Dedifferentiated amniotic fluid mesenchymal stem cell (primary cell): ENCODE measurements around the gene IL15.
"Not testable (repeated sequence)": the region's sequence is repeated elsewhere in the genome, so short reads cannot be mapped to it uniquely, and the experiment has no call there.

Experiments
- DNase-seq: peaks from one replicate; pipeline ENCODE4 v3.0.0-alpha.2; 2016; ENCODE audit errors: extremely low spot score

The IL15 gene

DNA sequence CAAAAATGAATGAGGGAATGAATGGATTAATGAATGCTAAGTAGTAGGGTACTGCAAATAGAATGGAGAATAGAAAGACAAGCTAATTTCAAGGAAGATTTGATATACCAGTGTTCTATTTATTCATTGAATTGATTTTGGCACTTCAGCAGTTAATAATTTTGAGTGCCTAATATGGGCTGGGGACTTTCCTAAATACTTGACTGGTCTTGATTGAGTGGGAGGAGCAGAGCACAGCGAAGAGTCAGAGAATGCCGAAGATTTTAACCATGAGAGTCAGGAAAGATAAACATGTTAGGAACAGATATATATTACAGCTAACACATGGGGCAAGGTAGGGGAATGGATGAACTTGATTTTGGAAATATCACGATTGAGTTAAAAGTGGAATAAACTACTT lies 10.6 kb downstream of the IL15 start:
- no peak for DNase-seq

DNA sequence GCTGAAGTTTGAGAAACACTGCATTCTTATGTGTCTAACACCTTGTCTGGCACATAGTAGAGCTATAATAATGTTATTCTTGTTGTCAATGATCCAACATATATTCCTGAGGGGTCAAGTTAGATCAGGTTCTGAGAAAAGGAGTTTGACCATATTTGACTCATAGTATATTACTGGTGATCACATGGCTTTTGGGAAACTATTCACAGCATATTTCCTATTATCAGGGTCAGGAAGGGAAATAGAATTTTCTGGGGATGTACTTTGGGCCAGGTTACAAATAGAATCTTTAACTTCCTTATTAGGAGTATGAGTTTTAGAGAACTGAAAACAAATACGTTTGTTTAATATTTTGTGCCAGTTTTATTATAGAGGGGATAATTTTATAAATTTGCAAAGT lies 11.6 kb downstream of the IL15 start:
- no peak for DNase-seq

DNA sequence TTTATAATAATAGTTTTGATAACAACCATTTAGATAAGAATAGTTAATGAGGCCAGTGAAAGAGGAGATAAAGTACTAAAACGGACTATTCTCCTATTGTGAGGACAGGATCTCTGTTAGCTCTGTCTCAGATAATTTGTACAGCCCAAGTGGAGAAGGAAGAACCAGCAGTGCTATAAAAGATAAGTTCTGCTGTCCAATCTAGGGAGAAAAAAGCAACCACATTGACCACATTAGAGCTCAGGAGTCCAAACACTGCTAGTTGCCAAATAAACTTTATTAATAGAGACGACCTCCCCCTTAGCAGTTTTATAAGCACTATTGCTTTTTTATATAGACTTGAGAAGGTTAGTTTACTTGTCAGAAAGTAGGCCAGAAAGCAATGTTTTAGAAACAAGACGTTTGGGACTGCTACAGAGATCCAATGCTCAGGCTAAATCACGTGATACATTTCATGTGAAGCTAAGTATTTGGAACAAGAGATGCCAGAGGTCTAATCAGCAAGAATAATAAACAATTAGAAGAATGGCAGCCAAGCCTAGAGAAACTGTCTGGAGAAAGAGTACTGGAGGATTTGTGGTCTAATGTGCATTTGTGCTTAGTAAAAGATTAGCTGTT lies 15.9 kb downstream of the IL15 start:
- DNase-seq = peak; percentile 84

DNA sequence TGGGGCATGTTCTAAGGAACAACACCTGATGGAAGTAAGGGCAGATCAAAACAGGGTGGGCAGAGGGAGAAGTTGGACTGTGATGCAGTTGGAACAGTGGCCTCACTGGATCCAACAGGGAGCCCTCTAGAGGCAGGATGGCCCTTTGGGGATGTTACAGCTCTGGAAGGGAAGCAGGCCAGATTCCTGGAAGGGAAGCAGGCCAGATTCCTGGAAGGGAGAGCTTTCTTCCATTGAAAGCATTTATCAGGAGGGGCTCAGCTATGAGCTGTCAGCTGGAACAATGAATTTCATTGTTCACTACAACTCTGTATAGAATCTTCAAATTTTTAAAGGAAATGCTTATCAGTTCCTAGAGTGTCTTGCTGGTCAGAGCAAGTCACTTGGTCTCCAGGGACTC lies 17.7 kb downstream of the IL15 start:
- DNase-seq = no peak

DNA sequence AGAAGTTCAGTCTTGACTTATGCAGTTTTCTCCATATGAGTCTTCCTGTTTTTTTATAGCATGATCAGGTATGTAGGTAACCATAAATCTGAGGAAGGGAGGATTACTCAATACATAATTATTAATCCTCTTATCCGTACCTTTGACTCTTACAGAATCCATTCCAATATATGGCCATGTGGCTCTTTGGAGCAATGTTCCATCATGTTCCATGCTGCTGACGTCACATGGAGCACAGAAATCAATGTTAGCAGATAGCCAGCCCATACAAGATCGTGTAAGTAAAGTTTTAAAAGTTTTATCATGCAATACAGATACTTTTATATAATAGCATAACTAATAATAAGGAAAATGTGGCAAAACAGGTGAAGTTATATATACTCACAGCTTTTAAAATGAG lies 19.6 kb downstream of the IL15 start:
- no peak for DNase-seq

DNA sequence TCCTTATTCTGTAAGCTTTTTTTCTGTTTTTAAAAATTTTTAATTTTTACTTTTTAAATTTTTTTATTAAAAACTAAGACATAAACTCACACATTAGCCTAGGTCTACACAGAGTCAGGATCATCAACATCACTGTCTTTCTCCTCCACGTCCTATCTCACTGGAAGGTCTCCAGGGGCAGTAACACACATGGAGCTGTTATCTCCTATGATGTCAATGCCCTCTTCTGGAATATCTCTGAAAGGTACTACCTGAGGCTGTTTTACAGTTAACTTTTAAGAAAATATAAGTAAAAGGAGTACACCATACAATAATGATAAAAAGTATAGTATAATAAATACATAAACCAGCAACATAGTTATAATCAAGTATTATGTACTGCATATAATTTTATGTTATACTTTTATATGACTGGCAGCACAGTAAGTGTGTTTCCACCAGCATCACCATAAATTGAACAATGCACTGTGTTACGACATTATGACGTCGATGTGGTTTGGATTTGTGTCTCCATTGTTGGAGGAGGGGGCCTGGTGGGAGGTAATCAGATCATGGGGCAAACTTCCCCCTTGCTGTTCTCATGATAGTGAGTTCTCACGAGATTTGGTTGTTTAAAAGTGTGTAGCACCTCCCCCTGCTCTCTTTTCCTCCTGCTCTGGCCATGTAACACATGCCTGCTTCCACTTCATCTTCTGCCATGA lies 21.3 kb downstream of the IL15 start:
- DNase-seq = no peak

DNA sequence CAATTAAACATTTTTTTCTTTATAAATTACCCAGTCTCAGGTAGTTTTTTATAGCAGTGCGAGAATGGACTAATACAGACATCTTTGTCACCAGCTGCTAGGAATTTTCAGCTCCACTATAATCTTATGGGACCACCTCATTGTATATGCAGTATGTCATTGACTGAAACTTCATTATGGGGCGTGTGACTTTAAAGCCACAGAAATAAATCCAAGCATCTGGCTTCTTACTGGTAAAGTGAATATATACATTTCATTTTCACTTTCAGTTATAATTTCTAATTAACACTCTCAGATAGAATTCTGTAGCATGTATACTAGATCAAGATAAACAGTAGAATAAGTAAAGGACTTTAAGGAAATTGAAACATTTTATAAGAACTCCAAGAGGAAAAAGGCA lies 21.9 kb downstream of the IL15 start:
- no peak for DNase-seq

DNA sequence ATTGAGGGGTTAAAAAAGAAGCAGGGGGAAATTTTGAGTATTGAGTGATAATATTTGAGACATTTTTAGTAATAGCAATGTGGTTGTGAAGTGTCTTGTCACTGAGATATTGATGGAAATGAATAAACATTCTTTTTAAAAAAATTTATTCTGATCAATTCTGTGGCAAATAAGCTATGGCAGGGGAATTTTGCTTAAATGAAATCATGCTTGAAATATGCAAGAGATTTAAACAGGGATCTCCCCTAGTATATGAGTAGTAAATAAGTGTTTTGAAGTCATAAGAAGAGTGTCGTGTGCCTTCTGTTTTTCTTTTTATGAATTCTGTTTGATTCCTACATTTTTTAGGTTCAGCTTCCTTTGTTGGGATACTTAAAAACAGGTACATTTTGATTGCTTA lies 23.2 kb downstream of the IL15 start:
- DNase-seq = no peak

DNA sequence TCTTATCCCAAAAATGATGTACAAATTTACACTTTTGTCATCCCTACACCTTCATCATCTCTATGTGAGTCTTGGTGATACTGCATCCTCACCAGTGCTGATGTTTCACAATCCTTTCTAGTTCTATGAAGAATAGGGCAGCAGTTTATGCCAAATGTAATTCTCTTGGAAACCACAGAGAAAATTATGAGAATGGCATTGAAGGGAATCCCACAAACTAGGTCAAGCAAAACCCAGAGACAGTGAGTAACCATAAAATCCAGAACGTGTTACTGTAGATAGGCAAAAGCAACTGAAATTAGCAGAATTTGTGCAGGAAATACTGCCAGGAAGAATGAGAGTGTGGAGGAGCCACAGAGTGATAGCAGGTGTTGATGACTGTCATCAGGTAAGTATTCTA lies 24.5 kb downstream of the IL15 start:
- no peak for DNase-seq

DNA sequence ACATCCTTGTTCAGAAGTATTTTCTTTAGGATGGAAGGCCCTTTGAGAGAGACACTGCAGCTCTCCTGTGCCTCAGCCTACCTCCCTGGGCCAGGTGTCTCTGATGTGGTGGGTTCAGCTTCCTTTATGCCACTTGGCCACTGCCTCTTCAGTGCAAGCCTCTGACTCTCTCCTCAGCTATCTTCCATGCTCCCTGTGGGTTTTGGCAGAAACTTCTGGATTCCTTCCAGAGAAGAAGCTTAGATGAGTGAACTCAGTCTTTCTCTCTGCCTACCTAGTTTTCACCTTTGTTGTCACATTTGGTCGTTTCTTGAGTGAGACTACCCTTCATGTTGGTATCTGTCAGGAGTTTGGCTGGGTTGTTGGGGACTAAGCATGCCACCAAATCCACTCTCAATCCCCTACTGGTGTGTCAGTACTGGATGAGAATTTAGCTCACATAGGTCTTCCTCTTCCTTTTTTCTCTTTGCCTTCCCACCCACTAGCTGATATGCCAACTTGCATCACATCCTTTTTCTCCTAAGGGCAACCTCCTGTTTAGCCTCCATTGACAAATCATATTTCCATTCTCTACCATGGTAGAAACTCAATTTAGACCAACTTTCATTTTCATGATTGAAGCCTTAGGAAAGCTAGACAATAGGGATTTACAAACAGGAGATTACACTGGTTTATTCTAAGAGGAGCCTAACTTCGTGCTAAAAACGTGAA lies 32.0 kb downstream of the IL15 start:
- DNase-seq = no peak

DNA sequence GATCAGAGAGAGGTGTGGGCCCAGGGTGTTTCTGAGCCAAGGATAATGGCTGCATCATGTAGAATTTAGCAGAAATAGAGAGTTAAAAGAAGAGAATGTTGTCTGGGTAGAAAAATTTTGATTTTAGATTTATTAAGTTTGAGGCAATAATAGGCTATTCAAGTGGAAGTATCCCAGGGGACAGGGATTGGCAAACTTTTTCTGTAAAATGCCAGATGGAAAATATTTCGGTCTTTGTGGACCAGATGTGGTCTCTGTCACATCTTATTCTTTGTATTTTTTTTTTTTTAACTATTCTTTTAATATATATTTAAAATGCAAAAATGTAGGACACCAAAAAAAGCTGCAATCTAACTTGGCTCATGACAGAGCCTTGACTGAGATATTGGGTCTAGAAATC lies 33.1 kb downstream of the IL15 start:
- no peak for DNase-seq

DNA sequence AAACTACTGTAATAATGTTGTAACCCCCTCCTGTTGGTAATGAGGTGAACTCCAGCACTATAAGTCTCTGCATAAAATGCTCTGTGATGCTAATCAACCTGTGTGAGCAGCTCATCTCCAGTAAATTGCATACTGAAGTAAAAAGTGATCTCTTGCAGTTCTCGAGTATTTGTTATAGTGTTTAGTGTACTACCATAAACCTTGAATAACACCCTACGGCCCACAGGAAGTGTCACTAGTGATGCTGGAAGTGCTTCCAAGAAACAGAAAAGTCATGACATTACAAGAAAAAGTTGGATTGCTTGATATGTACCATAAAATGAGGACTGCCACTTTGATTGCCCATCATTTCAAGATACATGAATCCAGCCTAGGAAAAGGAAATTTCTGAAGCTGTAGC lies 39.0 kb downstream of the IL15 start:
- DNase-seq = no peak

DNA sequence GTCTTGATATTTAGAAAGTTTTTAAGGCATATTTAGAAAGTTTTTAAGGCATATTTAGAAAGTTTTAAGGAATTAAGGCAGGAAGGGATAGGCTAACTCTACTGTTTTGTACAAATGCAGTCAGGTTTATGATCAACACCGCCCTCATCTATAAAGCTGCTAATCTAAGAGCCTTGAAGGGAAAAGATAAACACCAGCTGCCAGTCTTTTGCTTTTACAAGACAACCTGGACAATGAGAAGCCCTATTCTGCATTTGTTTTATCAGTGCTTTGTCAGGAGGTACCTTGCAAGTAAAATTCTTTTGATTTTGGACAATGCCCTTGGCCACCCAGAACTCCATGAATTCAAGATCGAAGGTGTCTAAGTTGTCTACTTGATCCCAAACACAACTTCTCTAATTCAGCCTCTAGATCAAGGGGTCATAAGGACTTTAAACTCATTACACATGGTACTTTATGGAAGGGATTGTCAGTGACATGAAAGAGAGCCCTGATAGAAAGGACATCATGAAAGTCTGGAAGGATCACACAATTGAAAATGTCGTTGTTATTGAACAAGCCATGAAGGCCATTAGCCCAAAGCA lies 39.8 kb downstream of the IL15 start:
- DNase-seq = no peak

DNA sequence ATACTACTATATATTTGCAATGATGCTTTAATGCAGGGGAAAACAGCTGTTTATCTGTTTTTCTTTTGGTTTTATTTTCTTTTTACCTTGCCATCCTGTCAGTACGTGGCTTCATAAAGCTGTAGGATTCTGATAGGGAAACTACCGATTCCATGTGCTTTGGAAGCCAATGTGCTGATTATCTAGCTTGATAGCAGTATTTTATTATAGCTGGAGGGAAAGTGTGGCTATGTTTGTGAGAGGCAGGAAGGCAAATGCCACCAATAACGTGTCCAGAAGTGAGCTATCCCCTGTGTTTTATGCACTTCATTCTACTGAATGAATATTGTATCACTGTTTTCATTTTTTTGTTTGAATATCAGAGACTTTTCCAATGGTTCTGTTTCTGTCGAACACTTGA lies 43.7 kb downstream of the IL15 start:
- no peak for DNase-seq

DNA sequence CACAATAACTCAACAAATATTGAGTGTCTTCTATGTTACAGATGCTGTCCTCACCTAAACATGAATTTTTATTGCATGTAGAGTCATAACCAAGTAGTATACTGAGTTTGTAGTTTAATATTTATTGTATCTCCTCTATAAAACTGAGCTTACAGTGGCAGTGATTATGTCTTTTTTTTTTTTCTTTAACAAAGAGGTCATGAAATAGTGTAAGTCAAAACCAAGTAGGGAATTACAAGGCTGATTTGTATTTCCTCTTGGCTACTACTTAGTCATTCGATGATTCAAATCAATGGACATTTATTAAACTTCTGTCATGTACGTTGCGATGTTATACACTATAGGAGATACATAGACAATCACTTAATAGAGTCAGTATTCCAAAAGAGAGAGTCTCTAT lies 48.4 kb downstream of the IL15 start:
- DNase-seq = no peak

DNA sequence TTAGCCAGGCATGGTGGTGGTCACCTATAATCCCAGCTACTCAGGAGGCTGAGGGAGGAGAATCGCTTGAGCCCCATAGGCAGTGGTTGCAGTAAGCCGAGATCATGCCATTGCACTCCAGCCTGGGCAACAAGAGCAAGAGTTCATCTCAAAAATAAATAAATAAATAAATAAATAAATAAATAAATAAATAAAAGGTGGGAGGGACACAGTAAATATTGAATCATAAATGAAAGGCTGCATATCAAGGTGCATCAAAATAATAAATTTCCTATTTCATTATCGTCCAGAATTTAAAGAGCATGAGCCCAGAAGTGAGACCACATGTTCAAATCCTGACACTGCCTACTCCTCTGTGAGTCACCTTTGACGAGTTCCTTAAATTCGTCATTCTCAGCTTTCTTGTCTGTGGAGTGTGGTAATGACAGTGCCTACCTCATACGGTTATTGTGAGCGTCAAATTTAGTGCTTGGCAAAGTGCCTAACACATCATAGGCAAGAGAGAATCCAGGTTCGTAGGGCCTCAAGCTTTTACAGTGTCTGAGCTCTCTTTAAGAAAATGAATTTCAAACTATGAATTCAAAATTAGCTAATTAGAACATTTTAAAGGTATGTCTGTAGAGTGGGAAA lies 49.9 kb downstream of the IL15 start:
- no peak for DNase-seq

DNA sequence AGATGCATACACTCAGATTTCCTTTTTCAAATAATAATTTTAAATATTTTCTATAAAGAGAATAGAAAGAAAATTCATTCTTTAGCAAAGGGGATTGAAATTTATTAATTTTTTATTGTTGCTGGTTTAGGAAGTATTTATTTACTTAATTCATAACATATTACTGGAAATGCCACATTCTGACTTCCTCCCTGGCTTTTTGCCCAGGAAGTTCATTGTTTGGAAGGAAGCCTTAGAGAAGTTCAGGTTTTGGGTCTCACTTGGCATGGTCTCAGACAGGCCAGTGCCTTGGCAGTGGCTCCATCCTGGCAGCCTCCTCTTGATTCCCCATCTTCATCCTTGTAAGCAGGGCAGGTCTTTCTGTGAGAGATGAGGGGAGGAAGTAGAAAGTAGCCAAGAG lies 50.5 kb downstream of the IL15 start:
- no peak for DNase-seq

DNA sequence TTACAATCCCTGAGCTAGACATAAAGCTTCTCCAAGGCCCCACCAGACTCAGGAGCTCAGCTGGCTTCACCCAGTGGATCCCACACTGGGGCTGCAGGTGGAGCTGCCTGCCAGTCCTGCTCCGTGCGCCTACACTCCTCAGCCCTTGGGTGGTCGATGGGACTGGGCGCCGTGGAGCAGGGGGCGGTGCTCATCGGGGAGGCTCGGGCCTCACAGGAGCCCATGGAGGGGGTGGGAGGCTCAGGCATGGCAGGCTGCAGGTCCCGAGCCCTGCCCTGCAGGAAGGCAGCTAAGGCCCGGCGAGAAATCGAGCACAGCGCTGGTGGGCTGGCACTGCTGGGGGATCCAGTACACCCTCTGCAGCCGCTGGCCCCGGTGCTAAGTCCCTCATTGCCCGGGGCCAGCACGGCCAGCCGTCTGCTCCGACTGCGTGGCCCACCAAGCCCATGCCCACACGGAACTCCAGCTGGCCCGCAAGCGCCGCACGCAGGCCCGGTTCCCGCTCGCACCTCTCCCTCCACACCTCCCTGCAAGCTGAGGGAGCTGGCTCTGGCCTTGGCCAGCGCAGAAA lies 53.4 kb downstream of the IL15 start:
- not testable (repeated sequence) for DNase-seq

DNA sequence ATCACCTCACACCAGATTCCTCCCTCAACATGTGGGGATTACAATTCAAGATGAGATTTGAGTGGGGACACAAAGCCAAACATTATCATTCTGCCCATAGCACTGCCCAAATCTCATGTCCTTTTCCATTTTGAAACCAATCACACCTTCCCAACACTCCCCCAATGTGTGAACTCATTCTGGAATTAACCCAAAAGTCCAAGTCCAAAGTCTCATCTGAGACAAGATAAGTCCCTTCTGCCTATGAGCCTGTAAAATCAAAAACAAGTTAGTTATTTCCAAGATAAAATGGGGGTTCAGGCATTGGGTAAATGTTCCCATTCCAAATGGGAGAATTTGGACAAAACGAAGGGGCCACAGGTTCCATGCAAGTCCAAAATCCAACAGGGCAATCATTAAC lies 54.9 kb downstream of the IL15 start:
- not testable (repeated sequence) for DNase-seq

DNA sequence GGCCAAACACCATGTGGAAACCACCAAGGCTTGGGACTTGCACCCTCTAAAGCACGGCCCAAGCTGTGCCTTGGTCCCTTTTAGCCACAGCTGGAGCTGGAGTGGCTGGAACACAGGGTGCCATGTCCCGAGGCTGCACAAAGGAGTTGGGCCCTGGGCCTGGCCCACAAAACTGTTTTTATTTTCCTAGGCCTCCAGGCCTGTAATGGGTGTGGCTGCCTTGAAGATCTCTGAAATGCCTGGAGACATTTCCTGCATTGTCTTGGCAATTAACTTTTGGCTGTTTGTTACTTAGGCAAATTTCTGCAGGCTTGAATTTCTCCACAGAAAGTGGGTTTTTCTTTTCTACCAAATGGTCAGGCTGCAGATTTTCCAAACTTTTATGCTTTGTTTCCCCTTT lies 55.7 kb downstream of the IL15 start:
- DNase-seq = no peak

DNA sequence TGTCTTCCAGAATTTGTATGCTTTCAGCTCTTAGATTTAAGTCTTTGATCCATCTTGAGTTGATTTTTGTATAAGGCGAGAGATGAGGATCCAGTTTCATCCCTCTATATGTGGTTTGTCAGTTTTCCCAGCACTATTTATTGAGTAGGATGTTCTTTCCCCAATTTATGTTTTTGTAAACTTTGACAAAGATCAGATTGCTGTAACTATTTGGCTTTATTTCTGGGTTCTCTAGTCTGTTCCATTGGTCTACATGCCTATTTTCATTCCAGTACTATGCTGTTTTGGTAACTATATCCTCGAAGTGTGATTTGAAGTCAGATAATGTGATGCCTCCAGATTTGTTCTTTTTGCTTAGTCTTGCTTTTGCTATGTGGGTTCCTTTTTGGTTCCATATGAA lies 60.7 kb downstream of the IL15 start:
- DNase-seq = peak; percentile 29
